ENCODE measurements around the gene JUP.
"Not testable (repeated sequence)": the region's sequence is repeated elsewhere in the genome, so short reads cannot be mapped to it uniquely, and the experiment has no call there.

Gene JUP

DNA sequence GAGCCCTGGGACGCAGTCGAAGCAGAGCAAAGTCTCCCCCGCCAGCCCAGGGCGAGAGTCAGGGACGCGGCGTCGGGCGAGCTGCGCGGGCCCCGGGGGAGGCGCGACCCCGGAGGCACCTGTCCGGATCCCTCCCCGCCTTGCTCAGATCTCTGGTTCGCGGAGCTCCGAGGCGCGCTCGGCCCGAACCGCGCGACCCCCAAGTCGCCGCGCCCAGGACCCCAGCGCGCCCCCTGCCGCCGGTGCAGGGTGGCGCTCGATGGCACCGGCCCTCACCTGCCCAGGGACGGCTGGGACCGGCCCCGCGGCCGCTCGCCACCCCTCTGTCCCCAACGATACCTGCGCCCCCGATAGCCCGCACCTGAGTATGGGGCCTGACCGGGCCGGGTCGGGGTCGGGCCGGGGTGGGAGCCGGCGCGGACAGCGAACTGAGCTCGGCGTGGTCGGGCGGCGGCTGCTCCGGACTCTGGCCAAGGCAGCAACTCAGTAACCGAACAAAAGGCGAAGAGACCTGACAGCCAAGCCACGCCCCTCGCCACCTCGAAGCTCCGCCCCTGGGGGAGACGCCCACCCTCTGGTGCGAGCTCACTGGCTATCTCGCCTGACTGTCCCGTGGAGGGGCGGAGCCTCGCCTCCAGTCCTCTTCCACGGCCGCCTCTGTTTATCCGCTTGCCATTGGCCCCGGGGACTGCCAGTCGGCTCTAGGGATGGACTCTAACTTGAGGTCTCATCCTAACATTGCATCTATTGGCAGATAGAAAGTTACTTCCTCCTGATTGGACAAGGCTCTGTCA is at the start of gene JUP:
JUP (minus strand) TSS at position 485 of the 794 bp plus-strand sequence. CDS start 14,857 bp downstream, outside the sequence.
- in situ Hi-C loops (cut with MboI; ENCODE audit: low sequenced_read_pairs) = no loop called here

DNA sequence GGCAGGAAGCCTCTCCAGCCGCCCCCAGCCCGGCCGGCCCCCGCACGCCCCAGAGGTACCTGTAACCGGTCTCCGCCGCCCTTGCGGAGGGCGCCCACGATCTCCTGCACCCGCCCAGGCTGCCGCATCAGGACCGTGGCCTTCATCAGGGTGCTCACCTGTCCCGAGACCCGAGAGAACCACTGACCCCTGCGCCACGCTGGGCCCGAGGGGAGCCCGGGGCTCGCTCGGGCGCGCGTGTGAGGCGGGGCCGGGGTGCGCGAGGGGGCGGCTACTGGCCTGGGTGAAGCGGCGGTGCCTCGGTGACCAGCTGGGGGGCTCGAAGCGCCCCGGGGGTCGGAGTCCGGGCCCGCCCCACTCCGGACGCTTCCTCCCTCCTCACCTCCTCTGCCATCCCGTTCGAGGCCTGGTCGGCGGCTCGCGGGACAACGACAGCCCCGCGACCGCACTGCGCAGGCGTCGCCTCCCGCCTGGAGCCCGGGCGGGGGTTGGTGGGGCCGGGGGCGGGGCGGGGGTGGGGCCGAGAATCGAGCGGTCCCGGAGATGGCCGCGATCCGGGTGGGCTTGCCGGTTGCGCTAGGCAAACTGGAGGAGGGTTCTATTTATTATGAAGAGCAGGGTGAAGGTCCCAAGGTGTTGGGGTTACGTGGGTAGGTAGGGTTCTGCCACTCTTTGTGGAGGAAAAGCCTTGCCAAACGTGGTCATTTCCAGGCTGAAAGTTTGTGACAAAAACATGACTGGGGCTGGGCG is 49.5 kb upstream of the JUP start, which contains the start of gene NT5C3B:
NT5C3B (minus strand) TSS at position 433 of the 750 bp plus-strand sequence; CDS start at position 394, 39 bp downstream.
- in situ Hi-C loops (cut with MboI; ENCODE audit: low sequenced_read_pairs) = no loop called here

DNA sequence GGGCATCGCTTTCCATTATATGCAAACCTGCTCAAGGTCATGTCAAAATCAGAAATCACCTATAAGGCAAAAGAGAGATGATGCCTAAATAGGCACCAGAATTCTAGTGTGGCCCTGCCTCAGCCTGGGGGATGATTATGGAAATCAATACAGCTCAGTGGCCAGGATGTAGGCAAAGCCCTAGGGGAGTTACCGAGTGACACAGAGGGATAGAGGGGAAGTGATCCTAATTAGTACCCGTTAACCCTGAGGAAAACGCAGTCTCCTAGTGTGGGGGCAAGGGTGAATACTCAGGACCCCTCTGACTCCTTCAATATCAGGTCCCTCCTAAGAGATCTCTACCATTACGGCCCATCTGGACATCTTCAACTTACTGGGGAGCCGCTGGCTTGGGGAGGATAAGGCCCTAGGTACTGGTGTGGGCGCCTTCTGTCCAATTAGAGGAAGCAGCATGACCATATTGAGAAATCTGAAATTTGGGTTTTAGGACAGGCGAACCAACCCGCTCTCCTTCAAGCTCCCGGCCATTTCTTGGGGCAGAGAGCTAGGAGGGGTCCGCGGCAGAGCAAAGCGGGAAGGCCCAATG is 48.8 kb upstream of the JUP start:
- in situ Hi-C loops (cut with MboI; ENCODE audit: low sequenced_read_pairs) = no loop called here

GRCh38 chr17:41829961-41830360 is 43.5 kb upstream of the JUP start:
- in situ Hi-C loops (cut with MboI; ENCODE audit: low sequenced_read_pairs) = not testable (repeated sequence)

DNA sequence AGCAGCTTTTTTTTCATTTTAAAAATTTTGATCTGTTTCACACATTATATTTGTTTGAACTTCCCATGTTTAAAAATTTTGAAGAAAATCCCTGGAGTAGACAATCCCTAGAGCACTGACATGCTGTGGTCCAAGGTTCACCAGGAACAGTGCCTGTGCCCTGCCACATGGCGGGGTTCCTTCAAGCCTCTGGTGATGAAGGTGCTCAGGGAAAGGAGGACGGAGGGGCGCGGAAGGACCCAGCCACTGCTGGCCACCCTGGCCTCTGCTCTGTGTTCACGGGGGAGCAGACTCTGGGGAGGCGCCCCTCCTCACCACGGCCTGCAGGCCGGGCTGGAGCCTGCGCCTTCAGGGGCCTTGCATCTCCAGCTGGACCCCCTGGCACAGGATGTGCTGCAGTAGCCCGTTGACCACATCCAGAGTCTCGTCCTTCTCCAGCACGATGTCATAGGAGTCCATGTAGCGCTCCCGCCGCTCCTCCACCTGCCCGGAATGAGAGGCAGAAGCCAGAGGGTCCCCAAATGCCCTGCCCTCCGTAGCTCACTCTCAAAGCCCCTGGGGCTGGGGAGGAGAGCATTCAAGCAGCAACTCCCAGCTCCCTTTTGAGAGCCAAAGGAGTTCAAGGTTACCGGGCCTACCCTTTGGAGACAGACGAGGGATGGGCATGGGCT is 38.8 kb upstream of the JUP start:
- in situ Hi-C loops (cut with MboI; ENCODE audit: low sequenced_read_pairs) = no loop called here

DNA sequence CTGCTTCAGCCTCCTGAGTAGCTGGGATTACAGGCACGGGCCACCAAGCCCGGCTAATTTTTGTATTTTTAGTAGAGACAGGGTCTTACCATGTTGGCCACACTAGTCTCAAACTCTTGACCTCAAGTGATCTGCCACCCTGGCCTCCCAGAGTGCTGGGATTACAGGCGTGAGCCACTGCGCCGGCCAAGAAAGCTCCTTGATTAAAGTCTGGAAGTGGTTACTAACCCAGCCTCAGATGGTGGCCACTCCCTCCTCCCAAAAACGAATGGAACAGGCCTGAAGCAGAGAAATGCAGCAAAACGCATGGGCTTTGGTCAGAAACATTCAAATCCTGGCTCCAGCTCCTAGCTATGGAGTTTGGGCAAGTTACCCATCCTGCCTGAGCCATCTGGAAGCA is 37.6 kb upstream of the JUP start:
- in situ Hi-C loops (cut with MboI; ENCODE audit: low sequenced_read_pairs) = no loop called here

DNA sequence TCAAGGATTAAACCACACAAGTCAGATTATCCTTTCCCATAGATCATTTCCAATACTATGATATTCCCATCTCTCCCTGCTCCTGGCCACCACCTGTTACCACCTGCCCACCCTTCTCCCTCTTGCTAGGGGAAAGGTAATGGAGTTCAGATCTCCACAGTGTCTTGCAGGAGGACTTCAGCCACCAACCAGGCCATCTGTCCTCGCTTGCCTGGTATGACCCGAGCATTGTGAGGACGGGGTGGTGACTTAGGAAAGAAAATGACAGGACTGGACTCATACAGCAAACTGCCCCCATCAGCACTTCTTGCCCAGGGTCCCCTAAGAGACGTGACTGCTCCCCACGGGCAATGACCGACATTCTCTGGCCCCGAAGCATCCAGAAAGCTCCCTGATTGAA is 37.1 kb upstream of the JUP start:
- in situ Hi-C loops (cut with MboI; ENCODE audit: low sequenced_read_pairs) = no loop called here

- in situ Hi-C loops (cut with MboI; ENCODE audit: low sequenced_read_pairs) = no loop called here
These were observed 36.6 kb upstream of the JUP start for GRCh38 chr17:41823141-41823524.

GRCh38 chr17:41822216-41823140 is 36.0 kb upstream of the JUP start:
- in situ Hi-C loops (cut with MboI; ENCODE audit: low sequenced_read_pairs) = no loop called here

DNA sequence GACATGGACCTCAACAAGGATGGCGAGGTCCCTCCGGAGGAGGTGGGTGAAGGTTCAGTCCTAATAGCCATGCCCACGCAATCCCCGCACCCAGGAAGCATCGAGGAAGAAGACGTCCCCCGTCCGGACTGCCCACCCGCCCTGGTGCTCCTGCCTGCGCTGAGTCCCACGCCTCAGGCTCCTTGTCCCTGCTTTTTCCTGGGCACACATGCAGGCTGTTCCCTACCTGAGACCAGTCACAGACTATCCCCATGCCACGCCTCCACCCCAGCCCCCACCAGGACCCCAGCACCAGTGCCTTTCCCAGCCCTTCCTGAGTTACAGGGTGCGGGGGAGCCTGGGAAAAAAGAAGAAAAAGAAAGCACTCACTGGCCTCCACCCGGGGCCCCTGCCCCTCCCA is 35.3 kb upstream of the JUP start:
- in situ Hi-C loops (cut with MboI; ENCODE audit: low sequenced_read_pairs) = no loop called here

- in situ Hi-C loops (cut with MboI; ENCODE audit: low sequenced_read_pairs) = no loop called here
These were observed 31.5 kb upstream of the JUP start for GRCh38 chr17:41818024-41818423.

- in situ Hi-C loops (cut with MboI; ENCODE audit: low sequenced_read_pairs) = no loop called here
These were observed 30.3 kb upstream of the JUP start for GRCh38 chr17:41816637-41817320.

DNA sequence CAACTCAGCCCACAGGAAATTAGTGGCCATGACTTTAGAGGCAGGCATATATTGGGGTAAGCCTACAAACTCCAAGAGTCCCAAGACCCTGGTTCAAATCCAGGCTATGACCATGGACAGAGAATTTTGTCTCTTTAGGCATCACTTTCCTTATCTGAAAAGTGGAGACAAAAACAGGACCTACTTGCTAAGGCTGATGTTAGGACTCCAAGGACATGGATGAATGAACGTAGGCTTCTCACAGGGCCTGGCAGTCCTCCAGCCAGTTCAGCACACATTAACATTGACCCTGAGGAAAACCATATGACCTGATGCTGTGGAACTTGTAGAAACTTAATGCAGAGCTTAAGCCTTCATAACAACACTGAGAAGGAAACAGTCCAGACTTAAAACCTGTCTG is 27.7 kb upstream of the JUP start:
- in situ Hi-C loops (cut with MboI; ENCODE audit: low sequenced_read_pairs) = no loop called here

DNA sequence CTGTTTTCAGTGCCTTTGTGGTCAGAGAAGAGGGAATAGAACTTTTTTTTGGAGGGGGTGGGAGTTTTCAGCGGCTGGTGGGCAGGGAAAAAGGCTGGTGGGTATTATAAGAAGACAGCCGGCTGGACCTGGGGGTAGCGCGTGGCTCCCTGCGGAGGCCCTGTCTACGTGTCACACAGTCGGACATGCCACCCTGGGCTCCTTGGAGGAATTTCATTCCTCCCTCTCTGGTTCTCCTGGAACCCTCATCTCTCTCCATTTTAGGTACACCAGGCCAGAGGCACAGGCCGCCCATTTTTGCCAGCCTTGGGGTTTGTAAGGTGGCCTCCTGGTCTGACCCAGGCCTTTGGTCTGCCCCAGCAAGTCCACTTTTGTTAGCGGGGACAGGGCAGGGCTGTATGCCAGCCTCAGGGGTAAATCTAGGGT is 27.2 kb upstream of the JUP start:
- in situ Hi-C loops (cut with MboI; ENCODE audit: low sequenced_read_pairs) = no loop called here

GRCh38 chr17:41813152-41813680 is 26.7 kb upstream of the JUP start:
- in situ Hi-C loops (cut with MboI; ENCODE audit: low sequenced_read_pairs) = no loop called here

GRCh38 chr17:41812381-41813151 is 26.1 kb upstream of the JUP start, which contains the start of gene FKBP10:
TSS of gene FKBP10 (plus strand) at chr17:41813004. CDS start at chr17:41813035, 31 bp downstream.
- in situ Hi-C loops (cut with MboI; ENCODE audit: low sequenced_read_pairs) = no loop called here

- in situ Hi-C loops (cut with MboI; ENCODE audit: low sequenced_read_pairs) = no loop called here
These were observed 25.3 kb upstream of the JUP start, which contains the start of gene P3H4 for GRCh38 chr17:41811549-41812380. TSS of gene P3H4 (minus strand) at chr17:41811949. CDS start at chr17:41811915, 34 bp downstream.
